NCI-H510A (cell line): ENCODE data around the gene MYCBPAP.

Experiments
- DNase-seq: peaks from one replicate; lab custom pipeline; 2025; lab: John Stamatoyannopoulos, UW

MYCBPAP gene

DNA sequence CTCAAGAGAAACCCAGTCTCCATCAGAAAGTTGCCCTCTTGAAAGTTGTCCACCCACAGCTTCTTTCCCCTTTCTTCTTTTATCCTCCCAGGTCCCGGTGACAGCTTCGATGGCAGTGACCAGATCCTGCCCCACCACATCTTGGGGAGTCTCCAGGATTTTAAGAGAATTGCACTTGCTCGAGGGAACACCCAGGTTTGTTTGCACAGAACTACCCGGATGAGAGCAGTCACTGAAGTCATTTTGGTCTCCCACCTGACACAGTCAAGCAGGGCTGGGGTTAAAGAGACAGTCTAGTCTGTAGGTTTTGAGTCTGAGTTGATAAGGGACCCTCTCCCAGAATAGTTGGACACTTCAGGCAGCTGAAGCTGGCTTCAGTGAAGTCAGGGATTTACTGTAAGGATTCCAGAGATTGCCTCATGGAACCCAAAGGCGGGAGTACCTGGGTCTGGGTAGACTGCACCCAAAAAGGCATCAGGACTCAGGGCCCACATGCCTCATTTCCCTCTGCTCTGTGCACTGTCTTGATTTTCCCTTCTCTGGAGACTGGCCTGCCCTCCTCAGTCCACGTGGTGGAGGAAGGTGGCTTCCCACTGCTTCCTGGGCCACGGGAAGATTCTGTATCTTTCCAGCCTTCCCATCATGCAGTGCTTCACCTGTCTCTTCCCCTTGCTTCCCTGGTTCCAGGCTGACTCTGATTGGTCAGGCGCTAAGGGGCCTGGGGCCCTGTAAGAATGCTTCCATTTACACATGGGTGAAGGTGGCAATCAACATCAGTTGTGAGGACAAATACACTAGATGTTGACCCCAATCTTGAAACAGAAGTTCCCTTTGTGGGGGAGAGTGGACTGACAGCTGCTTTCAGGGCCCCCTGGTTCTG lies 9.5 kb downstream of the MYCBPAP start:
- no peak for DNase-seq

- no peak for DNase-seq
Observed at GRCh38 chr17:50518384-50519023, 10.3 kb downstream of the MYCBPAP start.

- no peak for DNase-seq
Observed at GRCh38 chr17:50519141-50519834, 11.0 kb downstream of the MYCBPAP start.

- DNase-seq = no peak
Observed at GRCh38 chr17:50520483-50520882, 12.2 kb downstream of the MYCBPAP start.

GRCh38 chr17:50521514-50521913 lies 13.3 kb downstream of the MYCBPAP start:
- no peak for DNase-seq

- no peak for DNase-seq
Observed at GRCh38 chr17:50522766-50523165, 14.5 kb downstream of the MYCBPAP start.

DNA sequence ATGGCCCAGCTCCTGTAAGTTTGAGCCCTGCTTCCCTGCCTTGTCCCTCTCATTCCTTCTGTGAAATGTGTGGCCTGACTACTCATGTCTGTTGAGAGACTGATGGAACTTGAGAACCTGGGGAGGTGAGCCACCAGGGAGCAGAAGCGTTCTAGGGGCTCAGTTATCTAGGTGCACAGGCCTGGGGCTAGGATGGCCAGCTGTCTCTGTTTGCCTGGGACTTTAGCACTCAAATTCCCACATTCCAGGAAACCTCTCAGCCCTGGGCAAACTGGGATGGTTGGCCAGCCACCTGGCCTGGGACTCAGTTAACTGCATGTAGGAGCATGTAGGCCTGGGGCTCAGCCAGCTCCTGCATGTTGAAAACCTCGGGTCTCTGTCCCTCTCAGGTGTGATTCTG lies 15.0 kb downstream of the MYCBPAP start:
- DNase-seq = no peak

DNA sequence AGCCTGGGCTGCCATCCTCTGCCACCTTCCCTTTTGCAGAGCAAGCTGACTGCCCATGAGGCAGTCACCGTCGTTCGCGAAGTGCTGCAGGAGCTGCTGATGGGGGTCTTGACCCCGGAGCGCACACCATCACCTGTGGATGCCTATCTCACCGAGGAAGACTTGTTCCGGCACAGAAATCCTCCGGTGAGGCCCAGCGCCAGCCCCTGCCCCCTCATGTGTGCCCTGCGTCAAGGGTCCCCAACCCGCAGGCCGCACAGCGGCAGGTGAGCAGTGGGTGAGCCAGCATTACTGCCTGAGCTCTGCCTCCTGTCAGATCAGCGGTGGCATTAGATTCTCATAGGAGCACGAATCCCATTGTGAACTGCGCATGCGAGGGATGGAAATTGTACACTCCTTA lies 16.6 kb downstream of the MYCBPAP start:
- no peak for DNase-seq

DNA sequence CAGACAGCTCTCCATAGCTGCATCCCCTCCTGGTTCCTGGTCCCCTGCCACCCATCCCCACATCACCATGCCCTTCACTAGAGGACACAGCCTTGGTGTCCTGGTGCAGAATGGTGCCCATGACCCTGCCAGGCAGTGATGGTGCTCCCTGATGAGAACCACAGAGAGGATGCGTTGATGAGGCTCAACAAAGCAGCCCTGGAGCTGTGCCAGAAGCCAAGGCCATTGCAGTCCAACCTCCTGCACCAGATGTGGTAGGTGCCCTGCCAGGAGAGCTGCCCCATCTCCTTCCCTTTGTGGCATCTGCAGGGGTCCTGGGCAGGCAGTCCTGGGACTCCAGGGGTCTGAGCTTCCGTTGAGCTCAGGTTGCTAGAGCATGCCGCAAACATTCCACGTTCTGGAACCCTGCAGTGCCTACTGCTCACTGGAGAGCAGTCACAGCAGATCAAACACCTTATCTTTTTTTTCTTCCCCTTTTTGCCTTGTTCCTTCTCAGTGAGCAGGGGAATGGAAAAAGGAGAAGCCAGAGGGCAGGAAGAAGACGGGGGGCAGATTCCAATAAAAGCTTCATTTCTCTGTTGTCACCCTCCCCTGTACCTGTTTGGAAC lies 19.0 kb downstream of the MYCBPAP start:
- DNase-seq = no peak

DNA sequence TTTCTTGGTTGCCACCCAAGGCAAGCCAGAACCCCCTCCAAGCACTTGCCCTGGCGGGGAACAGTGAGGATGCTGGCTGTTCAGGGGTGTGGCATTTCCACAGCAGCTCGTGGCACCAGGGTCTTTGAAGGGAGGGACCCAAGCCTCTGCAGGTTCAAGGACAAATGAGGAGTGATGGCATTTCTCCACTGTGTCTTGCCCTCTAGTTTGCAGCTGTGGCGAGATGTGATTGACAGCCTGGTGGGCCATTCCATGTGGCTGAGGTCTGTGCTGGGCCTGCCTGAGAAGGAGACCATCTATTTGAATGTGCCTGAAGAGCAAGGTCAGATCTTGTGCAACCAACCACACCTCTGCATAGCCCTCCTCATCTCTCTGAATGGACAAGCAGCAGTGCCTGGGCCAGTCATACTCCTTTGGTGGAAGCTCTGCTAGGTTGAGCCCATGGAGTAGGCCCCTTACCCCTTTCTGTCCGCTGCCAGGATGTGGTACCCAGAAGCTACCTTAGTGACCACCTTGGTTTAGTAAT lies 19.8 kb downstream of the MYCBPAP start:
- DNase-seq = no peak

DNA sequence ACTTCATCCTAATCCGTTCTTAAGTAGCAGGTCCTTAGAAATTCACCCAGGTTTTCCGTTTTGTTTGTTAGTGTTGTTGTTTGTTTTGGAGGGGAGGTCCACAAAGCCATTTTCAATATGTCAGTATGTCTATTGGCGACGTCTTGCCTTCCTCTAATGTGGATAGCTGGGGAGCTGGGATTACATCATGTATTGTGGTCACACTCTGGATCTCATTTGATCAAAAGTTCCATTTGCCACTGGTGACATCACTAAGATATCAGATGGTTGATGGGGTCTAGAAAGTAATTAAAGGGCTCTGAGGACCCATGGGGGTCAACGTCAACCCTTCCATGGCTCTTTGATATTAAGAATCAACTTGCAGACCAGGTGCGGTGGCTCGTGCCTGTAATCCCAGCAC lies 21.6 kb downstream of the MYCBPAP start:
- no peak for DNase-seq

DNA sequence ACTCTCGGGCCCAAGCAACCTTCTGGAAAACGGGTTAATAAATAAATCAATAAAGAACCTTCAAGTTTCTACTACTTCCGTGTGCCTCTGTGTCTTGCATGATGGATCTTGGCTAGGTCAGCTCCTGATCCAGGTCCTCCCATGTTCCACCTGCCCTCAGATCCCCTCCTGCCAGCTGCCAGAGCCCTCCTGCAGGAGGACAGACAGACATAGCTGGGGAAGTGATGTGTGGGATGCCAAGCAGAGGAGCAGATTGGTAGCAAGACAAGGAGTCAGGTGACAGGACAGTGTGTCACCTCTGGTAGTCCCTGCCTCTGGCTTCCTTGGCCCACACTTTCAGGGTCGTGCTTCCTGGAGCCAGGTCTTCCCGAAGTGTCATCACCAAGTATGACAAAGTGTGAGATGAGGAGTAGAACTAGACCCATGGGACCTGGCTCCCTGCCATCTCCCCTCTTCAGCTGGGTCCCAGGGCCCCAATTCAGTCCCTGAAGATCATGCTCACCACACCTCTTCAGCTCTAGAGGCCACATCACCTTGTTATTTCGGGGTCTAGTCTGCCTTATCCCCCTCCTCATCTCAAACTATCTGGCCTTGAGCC lies 23.3 kb downstream of the MYCBPAP start:
- DNase-seq = peak; percentile 45

GRCh38 chr17:50532452-50533024 lies 24.3 kb downstream of the MYCBPAP start, which contains the start of gene EPN3:
Gene EPN3 (plus strand): TSS chr17:50532735. CDS start chr17:50536557, 3,822 bp downstream.
- peak; percentile 65 for DNase-seq

DNA sequence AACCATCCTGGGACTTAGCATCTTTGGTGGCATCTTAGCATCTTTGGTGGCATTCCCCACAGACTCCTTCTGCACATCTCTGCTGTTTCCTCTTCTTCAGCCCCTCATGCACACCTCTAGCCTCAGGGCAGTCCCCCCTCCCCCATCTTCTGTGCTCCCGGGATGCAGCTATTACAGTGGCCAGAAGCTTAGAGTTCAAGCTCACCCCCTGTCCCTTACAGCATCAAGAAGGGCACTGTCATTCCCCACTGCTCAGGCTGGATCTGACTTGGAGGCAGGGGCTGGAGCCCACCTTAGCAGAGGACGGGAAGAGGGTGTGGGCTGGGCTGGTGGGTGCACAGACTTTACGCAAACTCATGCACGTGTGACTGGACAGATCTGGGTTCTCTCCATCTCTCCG lies 24.9 kb downstream of the MYCBPAP start:
- DNase-seq = no peak

- DNase-seq = peak; percentile 63
Observed at GRCh38 chr17:50533720-50534148, 25.5 kb downstream of the MYCBPAP start.

DNA sequence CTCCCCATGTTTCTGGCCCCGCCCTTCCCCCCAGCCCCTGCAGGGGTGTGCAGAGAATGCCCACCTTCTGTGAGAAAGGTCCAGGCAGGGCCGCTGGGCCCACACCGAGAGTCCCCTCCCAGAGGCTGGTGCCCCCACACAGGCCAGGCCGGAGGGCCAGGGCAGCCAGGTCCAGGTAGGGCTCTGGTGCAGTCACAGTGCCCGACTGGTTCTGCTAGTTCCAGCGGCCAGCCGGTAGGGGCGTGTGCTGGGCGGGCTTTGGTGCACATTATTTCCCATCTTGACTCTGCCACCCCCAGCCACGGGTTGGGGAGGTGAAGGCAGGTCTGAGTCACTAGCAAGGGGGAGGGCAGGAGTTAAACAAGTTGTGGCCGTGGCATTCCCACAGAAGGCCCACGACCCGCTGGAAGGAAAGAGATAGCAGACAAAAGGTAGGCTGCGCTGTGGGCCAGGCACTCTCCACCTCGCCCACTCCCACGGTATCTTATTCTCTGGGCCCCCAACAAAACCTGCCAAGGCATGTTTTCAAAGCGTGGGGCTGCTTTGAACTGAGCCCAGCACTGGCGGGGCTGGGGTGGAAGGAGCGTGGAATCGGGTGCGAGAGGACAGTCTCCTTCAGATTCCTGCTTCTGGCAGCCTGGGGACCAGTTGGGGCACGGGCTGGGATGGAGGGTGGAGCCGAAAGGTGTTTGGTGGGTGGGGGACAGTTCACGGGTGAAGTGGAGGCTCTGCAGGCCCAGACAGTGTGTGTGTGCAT lies 26.2 kb downstream of the MYCBPAP start:
- peak; percentile 41 for DNase-seq

- no peak for DNase-seq
Observed at GRCh38 chr17:50534979-50535326, 26.7 kb downstream of the MYCBPAP start.

GRCh38 chr17:50535407-50535806 lies 27.2 kb downstream of the MYCBPAP start:
- no peak for DNase-seq

DNA sequence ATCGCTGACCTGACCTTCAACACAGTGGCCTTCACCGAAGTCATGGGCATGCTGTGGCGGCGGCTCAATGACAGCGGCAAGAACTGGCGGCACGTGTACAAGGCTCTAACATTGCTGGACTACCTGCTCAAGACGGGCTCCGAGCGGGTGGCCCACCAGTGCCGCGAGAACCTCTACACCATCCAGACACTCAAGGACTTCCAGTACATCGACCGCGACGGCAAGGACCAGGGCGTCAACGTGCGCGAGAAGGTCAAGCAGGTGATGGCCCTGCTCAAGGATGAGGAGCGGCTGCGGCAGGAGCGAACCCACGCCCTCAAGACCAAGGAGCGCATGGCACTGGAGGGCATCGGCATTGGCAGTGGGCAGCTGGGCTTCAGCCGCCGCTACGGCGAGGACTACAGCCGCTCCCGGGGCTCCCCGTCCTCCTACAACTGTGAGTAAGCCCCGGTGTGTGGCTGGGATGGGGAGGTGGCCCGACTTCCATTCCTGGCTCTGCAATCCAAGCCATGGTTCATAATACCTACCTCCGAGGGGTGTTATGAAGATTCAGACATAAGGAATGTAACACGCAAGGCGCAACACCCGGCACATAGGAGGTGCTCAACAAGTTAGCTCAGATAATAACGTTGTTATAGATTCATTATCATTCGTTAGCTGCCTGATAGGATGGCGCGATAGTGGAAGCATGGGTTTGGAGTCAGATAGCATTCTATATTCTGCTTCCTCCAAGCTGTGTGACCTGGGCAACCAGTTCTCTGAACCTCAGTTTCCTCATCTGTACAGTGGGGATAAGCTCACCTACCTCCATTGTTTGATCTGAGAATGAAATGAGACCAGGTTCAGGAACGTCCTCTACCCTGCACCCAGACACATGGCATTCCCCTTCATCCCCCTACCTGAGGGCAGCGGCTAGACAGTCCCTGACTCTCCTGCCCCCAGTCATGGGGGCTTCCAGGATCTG lies 28.7 kb downstream of the MYCBPAP start:
- no peak for DNase-seq
